Stimulated activated CD4-positive, alpha-beta T cell treated with anti-CD3 and anti-CD28 coated beads, TNF-alpha, amount 100 ng/mL, for 1 hour (primary cell): Measurements from ENCODE around the gene LLGL2.
"Not testable (repeated sequence)": the region's sequence is repeated elsewhere in the genome, so short reads cannot be mapped to it uniquely, and the experiment has no call there.

Experiments
- DNase-seq, 3 donors: peaks; one replicate each; pipeline ENCODE4 v3.0.0-alpha.2; 2020; ENCODE audit warnings: low read depth in 3 of 3, low spot score in 1 of 3

Gene LLGL2

DNA sequence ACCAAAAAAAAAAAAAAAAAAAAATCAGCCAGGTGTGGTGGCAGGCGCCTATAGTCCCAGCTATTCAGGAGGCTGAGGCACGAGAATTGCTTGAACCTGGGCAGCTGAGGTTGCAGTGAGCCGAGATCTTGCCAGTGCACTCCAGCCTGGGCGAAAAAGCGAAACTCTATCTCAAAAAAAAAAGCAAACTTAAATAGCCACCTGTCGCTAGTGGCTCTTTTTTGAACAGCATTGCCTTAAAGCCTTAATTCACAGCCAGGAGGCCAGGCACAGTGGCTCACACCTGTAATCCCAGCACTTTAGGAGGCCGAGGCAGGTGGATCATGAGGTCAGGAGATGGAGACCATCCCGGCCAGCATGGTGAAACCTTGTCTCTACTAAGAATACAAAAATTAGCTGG is 5.1 kb upstream of the LLGL2 start:
- not testable (repeated sequence) for DNase-seq

DNA sequence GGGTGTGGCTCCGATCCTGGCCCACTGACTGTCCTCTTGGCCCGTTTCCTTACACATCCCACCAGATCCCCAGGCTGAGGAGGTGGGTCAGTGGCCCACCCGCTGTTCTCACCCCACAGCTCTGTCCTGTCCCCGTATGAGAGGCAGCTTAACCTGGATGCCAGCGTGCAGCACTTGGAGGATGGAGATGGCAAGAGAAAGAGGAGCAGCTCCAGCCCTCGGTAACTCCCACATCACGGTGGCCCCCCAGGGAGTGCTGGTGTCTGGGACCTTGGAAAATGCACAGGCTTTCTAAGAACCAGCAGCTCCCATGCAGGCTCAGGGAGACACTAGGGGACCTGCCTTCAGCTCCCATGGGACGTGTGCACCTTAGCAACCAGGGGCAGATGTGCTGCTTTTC is 4.2 kb upstream of the LLGL2 start:
- DNase-seq: no peak

DNA sequence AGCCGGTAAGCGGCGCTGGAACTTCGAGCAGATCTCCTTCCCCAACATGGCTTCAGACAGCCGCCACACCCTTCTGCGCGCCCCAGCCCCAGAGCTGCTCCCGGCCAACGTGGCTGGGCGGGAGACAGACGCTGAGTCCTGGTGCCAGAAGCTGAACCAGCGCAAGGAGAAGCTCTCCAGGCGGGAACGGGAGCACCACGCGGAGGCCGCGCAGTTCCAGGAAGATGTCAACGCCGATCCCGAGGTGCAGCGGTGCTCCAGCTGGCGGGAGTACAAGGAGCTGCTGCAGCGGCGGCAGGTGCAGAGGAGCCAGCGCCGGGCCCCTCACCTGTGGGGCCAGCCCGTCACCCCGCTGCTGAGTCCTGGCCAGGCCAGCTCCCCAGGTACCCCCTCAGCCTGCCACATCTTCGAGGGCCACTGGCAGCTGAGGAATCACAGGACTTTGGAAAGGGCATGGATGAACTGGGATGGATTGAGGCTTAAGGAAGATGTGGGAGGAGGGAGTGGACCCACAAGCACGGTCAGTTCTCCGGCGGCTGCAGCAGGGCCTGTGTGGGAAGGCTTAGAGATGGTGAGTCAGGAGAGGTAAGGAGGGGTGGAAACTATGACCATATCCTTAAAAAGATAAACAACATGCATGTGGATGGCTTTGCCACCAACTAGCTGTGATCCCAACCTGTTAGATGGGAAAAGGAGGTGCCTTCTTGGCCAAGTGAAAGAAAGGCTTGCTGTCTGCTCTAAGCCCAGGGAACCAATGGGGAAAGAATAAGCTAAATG is 3.4 kb upstream of the LLGL2 start:
- no peak for DNase-seq

DNA sequence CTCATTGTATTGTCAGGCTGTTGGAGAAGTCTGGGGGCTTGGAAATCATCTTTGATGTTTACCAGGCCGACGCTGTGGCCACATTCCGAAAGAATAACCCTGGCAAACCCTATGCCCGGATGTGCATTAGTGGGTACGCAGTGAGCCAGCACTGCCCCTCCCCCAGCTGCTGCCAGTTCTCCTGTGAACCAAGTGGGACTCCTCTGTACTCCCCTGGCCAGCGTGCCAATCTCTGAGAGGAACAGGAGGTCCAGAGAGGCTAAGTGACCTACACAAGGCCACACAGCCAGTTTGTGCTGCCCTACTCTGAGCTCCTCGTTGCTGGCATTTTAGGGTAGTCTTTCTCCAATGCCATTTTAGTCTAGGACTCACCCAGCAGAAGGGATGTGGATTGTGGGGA is 1.9 kb upstream of the LLGL2 start:
- no peak for DNase-seq

DNA sequence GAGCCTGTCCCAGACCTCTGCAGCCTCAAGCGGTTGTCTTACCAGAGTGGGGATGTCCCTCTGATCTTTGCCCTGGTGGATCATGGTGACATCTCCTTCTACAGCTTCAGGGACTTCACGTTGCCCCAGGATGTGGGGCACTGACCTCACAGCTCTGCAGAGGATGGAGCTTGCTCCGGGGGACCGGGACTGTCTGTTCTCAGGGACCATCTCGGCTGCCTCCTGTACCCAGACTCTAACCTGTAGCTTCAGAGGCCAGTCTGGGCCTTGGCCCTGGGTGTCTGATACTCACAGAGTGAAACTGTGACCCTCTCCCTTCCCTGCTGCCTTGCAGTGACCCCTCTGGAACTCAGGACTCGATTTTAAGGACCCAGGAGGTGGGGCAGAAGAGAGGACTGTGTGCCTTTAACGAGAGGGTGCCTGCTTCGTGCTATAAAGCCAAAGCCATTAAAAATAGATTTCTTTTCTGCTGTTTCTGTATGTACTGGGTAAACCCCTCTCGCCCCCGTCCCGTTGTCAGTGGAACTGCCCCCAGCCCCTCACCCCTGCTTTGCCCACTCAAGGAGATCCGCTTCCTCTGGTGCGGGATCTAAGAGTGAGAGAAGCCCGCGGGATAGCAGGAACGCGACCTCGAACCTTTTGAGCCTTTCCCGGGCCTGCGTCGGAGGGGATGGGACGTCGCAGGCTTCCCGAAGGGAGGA is 1.1 kb upstream of the LLGL2 start:
- no peak for DNase-seq

DNA sequence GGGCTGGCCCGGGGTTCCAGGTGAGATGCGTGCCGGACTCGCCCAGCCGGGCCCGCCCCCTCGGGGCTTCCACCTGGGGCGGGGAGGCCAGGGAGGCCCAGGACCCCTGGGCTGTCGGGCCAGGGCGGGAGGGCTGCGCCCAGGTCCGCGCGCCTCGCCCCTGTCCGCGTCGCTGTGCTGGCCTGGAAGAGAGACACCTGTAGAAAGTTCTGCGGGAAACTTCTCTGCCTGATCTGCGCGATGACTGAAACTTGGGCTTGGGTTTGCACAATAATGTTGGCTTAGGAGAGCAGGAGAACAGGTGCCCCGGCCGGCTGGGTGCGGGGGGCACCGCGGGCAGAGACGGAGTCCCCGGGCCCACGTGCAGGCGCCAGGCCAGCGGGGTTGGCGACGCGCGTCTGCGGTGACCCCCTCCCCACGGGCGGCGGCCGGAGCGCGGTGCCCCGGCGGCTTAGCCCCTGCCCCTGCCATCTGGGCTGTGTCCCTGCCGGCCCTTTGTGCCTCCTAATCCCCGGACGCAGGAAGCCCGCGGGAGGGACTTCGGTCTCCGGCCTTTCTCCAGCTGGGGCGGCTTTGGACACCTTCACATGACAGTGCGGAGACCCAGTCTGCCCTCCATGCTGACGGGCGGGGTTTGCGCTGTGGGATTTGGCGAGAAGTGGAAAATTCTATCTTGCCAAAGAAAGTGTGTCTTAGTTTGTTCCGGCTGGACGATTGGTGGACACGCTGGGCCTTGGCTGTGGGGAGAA is 483 bp downstream of the LLGL2 start:
- no peak for DNase-seq

DNA sequence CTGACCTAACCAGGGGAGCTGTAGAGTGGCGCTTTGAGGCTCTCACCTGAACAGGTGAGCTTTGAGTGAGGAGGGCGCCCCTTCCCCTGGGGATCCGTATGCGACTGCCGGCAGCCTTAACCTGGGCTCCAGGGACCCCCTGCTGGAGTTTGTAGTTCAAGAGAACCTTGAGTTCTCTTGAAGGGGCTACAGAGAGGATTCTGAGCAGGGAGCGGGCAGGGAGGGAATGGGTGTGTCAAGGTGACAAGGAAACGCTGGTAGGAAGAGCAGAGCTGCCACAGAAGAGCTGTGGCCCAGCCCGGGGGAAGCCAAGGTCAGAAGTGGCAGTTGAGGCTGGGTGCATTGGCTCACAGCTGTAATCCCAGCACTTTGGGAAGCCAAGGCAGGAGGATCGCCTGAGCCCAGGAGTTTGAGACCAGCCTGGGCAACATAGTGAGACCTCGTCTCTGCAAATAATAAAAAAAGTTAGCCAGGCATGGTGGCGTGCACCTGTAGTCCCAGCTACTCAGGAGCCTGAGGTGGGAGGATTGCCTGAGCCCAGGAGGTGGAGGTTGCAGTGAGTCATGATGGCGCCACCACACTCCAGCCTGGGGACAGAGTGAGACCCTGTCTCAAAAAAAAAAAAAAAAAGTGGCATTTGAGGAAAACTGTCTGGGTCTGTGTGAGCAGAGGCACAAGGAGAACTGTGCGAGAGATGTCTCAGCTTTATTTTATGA is 1.2 kb downstream of the LLGL2 start:
- no peak for DNase-seq

DNA sequence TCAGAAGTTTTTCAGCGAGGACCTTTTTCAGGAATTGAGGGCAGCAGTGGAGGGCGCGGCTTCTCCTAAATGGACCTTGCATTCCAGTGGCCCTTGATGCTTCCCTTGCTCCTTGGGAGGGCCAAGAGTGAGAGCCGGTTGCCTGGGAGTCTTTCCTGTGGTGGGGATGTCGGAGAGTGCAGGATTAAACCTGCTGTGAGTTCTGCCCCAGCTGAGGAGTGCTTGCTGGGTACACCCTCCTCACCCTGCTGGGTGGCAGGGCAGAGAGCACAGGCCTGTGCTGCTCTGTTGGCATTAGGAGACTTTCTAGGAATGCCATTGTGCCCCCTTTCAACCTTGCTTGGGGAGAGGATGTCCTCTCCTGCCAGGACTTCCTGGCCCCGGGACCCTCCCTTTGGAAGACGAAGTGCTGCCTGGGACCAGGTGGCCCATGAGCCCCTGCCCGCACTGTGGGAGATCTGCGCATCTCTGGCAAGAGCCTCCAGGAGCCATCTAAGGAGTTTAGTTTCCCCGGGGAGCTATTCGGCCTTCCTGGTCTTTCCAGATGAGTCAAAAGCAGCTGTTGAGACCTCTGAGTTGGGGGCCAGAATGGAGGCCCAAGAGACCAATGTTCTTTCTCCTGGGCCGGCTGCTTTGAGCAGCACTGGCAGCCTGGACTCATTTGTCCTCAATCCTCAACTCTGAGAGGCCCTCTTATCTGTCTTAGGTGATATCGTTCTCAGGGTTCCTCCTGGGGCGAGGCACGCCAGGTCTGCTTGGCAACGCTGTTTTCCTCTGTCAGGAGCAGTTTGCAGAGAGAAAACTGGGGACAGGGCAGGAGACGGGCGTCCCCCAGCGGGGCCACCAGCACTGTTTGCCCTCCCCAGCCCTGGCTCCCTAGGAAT is 5.6 kb downstream of the LLGL2 start:
- no peak for DNase-seq

DNA sequence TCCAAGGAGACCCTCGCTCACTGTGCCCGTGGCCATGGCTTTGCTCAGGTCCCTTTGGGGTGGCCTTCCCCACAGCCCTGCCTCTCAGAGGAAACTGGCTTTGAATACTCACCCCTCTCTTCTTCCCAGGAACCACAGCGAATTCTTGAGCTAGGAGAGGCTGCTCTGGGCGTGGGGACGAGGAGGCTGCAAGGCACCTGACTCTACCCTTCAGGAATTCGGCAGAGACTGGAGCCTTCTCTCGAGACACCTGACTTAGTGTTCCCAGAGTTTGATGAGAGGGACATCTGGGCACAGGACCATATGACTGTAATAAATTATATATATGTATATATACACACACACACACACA is 6.2 kb downstream of the LLGL2 start:
- no peak for DNase-seq

DNA sequence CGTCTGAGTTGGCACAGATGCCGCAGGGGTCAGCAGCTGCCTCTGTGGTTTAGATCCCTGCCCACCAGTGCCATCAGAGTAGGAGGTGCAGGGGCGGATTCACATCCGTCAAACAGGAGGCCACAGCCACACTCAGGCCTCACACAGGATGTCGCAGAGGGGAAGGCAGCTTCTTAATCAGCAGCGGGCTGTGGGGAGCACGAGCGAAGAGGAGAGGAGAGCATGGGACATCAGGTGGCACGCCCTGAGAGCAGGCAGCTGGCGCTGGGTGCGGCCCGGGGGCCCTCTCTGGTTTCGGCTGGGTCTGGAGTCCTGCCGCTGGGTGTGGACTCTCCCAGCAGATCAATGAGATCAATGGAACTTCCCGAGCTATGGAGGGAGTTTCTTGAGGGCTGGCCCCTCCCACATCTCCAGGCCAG is 9.6 kb downstream of the LLGL2 start:
- no peak for DNase-seq

DNA sequence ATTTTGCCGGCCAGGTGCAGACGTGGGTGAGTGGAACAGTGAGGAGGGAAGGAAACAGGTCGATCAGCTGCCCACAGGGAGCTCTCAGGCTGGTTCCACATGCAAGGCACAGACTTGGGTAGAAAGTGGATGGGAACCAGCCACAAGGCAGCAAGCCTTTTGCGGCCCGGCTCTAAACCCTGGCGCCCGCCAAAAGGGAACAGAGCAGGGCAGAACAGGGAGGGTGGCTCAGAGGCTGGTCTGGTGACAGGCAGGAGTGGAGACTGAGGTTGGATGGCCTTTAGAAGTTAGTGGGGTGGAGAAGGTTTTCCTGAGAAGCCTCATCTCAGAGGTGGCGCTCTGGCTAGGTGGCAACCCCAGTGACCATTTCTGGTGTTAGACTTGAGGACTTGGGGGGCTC is 10.4 kb downstream of the LLGL2 start:
- no peak for DNase-seq

DNA sequence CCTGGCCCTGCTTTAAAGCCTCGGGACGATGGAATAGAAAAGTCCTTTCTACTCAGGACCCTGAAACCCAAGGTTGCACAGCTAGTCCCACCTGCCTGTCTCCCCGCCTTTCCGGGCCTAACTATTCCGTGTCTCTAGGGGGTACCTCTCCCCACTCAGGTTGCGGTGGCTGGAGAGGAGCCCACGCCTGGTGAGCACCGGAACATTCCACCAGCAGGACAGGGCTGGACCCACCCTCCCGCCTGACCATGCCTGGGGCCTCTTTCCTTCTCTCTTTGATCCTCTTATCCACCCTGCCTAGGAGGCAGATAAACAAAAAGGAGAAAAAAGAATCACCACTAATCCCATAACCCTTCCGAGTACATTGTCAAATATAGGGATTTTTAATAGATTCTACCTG is 10.9 kb downstream of the LLGL2 start:
- no peak for DNase-seq

DNA sequence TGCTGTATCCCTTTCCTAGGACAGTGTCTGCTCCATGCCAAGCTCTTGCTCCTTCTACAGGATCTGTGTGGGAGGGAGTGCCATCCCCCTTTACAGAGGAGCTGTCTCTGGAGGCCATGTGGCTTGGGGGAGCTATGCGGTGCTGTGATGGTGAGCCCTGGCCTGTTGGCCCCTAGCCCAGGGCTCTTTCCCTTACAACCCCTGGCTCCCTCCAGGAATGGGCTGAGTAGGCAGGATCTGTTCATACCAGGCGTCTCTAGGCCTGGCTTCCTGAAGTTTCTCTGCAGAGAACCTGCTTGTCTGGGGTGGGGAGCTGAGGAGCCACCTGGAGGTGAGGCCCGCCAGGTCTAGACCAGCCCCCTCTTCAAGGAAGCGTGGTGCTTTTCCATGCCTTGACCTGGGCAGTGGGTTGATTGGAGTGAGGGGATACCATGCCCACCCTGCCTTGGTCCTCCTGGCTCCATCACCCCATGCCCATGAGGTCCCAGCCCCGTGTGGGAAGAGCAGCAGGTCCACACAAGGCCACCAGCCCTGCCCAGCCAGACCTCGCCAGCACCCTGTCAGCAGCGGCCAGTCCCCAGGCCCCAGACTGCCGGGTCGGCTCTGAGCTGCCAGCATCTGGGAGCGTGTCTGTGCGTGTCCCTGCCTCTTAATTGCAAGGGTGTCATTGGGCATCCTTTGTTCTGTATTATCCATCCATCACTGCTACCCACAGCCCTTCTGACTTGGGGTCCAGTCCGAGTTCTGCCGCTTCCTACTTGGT is 14.7 kb downstream of the LLGL2 start:
- no peak for DNase-seq

DNA sequence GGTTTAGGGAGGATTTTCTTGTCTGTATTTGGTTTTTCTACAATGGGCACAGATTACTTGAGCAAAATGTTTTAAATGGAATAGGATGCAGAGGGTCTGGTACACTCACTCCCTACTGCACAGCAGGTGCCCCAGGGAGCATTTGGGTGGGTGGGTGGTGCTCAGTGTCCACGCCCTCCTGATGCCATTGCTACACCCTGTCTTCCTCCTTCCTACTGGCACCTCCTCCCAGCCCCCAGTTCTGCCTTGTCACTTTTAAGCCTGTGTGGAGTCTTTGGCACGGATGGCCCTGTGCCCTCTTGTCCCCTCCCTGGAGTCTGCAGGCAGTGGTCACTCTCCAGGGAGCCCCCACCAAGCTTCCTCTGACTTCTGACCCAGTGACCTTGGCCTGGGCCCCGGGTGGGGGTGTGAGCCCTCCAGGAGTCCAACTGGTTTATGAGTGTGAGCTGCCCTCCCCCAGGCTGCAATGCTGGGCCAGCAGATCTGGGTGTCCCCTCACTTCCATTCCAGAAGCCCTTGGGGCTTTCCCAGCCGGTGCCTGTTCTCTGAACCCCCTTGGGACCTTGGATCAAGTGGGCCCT is 15.5 kb downstream of the LLGL2 start:
- no peak for DNase-seq

DNA sequence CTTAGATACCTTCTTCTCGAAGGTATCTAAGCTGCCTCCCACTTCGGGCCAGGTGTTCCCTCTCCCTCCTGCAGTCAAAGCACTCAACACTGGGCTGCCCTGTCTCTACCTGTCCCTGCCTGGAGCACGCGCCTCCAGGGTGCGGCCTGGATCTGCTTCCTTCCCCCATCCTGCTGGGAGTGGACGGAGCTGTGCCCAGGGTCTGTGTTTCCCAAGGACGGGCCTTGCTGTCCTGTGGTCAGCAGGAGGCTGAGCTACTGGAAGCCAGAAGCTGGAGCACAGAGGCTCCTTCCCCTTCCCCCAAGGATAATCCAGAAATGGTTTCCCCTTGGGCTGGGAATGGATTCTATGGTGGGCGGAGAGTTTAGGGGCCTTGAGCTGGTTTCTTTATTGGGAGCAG is 16.7 kb downstream of the LLGL2 start:
- DNase-seq: no peak

DNA sequence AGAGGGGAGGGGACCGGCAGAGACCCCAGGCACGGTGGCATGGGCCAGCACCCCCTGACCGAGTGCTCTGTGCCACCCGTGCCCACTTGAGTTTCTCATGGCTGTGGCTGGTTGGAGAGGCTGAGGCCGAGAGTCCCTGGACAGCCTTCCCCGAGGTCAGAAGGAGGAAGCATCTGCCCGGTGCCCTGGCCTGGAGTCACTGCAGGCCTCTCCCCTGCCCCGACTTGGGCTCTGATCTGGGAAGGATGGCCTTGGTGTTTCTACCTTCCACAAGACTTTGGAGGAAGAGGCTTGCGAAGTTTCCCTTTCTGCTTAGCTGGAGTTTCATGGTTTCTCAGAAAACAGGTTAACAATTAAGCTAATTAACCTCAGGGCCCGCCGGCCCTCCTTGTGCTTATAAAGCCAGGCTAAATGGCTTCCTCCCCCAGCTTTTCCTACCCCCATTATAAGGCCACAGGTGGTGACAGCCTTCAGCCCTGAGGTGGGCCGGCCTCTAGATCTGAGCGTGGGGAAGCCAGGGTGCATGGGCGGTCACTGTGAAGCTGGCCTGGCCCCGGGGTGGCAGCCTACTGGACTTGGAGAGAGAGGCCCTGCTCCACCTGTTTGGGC is 17.3 kb downstream of the LLGL2 start:
- DNase-seq: no peak

DNA sequence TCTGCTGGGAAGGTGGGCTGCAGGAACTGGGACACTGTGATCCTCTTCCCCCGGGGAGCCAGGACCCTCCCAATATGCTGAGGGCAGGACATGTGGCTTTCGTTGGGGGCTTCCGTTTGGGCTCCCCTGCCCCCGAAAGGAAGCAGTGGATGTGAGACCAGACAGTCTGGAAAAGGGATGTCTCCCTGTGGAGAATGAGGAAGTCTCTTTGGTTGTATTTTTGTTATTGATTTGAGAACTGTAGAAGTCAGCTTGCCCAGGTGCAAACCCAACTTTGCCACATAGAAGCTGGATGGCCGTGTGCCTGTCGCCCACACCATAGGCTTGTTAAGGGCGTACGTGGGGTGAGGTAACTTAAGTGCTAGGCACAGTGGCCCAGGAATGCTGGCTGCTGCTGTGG is 18.8 kb downstream of the LLGL2 start:
- no peak for DNase-seq

DNA sequence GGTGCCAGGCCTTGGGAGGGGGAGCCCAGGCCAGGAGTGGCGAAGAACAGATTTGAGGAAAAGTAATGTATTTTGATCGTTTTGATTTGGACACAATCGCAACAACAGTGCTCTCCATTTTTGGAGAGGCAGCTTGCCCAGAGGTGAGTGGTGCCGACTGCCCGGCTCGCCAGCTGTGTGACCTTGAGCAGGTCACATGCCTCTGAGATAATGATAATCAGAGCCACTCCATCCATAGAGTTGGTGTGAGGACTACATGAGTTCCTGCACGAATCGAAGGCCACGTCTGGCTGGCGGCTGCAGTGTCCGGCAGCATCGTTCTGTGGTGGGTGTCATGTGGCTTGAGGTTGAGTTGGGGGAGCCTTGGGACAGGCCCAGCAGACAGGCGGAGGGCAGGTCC is 20.7 kb downstream of the LLGL2 start:
- no peak for DNase-seq

DNA sequence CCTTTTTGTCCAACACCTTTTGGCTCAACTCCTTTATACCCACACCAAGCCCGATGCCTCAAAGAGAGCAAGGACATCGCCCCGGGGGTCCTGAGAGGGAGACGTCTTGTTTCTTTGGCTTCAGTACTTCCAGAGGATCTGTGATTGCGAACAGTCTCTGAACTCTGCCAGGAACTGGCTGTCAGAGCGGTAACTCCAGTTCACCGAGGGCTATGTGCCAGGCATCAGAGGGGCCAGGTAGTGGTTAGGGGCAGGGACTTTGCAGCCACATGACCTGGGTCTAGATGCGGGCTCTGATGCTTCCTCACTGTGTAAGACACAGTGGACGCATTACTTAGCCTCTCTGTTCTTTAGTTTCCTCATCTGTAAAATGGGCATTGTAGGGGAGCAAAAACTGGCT is 21.6 kb downstream of the LLGL2 start:
- DNase-seq: no peak
